ENCODE results near the gene STK32A.

STK32A gene

DNA sequence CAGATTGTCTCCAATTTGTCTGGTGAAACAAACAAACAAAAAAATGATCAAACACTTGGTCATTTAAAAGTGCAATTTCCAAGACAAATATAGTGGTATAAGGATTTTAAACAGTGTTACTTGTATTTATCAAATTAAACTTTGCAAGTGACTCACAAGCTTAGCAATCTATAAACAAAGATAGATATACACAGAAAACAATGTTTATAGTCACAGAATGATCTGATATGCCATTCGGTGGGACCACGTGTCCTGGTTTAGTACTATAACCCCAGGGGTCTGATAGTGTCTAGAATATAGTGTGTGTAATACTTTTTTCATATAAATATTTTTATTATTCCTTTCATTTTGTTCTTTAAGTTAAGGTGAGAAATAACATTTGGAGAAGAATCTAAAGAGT lies 183.8 kb downstream of the STK32A start:
- Histone ChIP-seq H3K9me3 (ENCODE audit: insufficient read depth, low read length) (no peaks in the 10 kb centered on the region), H3K9ac (ENCODE audit: insufficient read length, low read depth) (no peak overlapping the region), H3K27me3 (ENCODE audit: insufficient read depth, insufficient read length) (no peaks in the 10 kb centered on the region), H3K36me3 (ENCODE audit: insufficient read depth, insufficient read length, low read length) (peaks cover 65% of the 10 kb centered on the region), H3K4me1 (ENCODE audit: insufficient read depth, insufficient read length) (no peaks in the 10 kb centered on the region), H3K4me3 (ENCODE audit: insufficient read length, low read depth) (no peak overlapping the region)
- no peak for DNase-seq (ENCODE audit: low read depth, low spot score)
- TF ChIP-seq SUZ12 (IDR thresholded peaks at IDR 0.05; ENCODE audit: extremely low read depth, insufficient read depth, insufficient read length) (no peak), ZNF274 (IDR thresholded peaks at IDR 0.05; ENCODE audit: low read depth, low read length) (no peak), YY1 (IDR thresholded peaks at IDR 0.05; ENCODE audit: insufficient read depth, insufficient read length) (no peak)

DNA sequence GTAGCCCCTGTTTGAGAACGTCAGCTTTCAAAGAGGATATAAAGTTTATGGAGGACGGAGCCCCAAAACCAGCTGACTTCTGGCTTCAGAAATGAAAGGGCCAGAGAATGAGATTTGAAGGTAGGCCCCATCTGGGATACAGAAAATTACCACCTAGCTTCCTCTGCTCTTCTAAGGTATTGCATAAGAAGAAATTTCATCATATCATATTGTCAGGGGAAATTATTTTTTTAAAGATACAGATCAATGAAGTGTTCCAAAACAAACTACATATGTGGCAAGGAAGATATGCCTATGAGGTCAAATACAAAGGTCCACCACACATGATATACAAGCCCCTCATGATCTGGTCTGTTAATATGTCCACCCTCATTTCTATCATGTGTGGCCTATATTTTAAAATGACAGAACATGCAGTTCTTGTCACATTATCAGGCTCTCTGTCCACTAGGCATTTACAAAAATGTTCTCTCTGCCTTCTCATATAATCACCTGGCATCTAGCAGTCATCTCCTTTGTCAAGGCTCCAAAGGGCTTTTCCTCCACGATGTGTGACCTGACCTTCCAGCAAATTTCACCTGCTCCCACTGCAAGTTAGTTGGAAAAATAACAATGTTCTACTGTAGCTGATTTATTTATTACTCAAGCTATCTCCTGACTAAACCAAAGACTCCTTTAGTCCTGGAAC lies 192.0 kb downstream of the STK32A start:
- Histone ChIP-seq H3K27me3 (ENCODE audit: insufficient read depth, insufficient read length) (no peaks in the 10 kb centered on the region), H3K4me1 (ENCODE audit: insufficient read depth, insufficient read length) (no peaks in the 10 kb centered on the region), H3K36me3 (ENCODE audit: insufficient read depth, insufficient read length, low read length) (peaks cover 14% of the 10 kb centered on the region), H3K9ac (ENCODE audit: insufficient read length, low read depth) (no peak overlapping the region), H3K9me3 (ENCODE audit: insufficient read depth, low read length) (no peaks in the 10 kb centered on the region), H3K4me3 (ENCODE audit: insufficient read length, low read depth) (no peak overlapping the region)
- no peak for DNase-seq (ENCODE audit: low read depth, low spot score)
- no peak for TF ChIP-seq SUZ12 (IDR thresholded peaks at IDR 0.05; ENCODE audit: extremely low read depth, insufficient read depth, insufficient read length)
- TF ChIP-seq ZNF274 (IDR thresholded peaks at IDR 0.05; ENCODE audit: low read depth, low read length), result no peak
- TF ChIP-seq YY1 (IDR thresholded peaks at IDR 0.05; ENCODE audit: insufficient read depth, insufficient read length), result no peak

DNA sequence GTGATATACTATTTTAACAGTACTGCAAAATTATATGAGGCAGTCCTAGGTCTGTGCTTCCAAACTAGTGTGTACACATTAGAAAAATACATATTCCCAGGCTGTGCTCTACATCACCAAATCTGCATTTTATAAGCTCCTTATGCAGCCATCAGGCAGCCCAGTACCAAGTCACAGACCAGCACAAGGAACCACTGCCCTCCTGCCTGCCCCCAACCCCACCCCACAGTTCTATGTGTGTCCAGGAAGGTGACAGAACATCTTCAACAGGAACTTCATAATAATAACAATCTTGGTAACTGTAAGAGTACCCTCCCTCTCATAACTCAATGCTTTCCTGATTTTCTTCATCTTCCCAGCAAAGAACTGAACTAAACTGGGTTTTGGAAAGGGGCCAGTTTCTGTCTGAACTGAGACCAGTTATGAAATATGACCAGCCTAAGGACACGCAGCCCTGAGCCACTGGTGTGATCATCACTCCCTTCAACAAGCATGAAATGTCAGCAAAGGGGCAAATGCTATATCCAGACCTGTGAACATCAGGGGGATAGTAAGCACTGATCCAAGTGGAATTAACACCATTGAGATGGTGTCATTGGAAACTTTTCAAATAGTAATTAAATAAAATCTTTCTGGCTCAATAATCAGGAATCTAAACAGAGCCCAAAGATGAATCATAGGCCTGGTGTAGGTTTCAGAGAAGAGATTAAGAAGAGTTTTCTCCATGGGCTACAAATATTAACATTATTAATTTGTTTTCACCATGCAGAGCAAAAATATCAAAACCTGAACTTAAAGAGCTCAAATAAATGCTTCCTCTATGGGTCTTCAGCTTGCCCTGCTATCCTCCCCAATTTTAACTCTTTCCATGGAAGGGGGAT lies 192.9 kb downstream of the STK32A start:
- no peak overlapping the region for H3K9ac ChIP-seq (ENCODE audit: insufficient read length, low read depth)
- H3K27me3 ChIP-seq (ENCODE audit: insufficient read depth, insufficient read length), result no peaks in the 10 kb centered on the region
- H3K4me1 ChIP-seq (ENCODE audit: insufficient read depth, insufficient read length), result no peaks in the 10 kb centered on the region
- H3K9me3 ChIP-seq (ENCODE audit: insufficient read depth, low read length), result no peaks in the 10 kb centered on the region
- no peak for DNase-seq (ENCODE audit: low read depth, low spot score)
- peaks cover 14% of the 10 kb centered on the region for H3K36me3 ChIP-seq (ENCODE audit: insufficient read depth, insufficient read length, low read length)
- H3K4me3 ChIP-seq (ENCODE audit: insufficient read length, low read depth), result no peak overlapping the region
- TF ChIP-seq YY1 (IDR thresholded peaks at IDR 0.05; ENCODE audit: insufficient read depth, insufficient read length) (no peak), SUZ12 (IDR thresholded peaks at IDR 0.05; ENCODE audit: extremely low read depth, insufficient read depth, insufficient read length) (no peak), ZNF274 (IDR thresholded peaks at IDR 0.05; ENCODE audit: low read depth, low read length) (no peak)

DNA sequence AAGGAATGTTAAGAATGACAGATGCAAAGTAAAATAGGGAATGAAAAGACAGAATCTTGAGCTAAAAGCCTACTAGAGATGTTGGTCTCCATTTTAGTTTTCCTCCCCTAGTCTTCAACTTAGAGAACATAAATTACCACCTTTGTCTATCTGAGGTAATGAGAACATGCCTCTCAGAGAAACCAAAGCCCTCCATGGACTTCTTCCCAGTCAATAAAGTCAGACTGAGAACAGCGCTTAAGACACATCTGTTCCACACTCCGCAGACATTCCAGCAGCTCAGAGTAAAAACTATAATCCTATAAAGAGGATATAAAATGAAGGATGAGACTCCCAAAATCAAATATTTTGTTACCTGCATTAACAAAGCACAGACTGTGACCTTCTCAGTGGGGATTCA lies 195.8 kb downstream of the STK32A start:
- Histone ChIP-seq H3K4me1 (ENCODE audit: insufficient read depth, insufficient read length) (no peaks in the 10 kb centered on the region), H3K9ac (ENCODE audit: insufficient read length, low read depth) (no peak overlapping the region), H3K9me3 (ENCODE audit: insufficient read depth, low read length) (no peaks in the 10 kb centered on the region), H3K36me3 (ENCODE audit: insufficient read depth, insufficient read length, low read length) (peaks cover 3% of the 10 kb centered on the region), H3K27me3 (ENCODE audit: insufficient read depth, insufficient read length) (no peaks in the 10 kb centered on the region), H3K4me3 (ENCODE audit: insufficient read length, low read depth) (no peak overlapping the region)
- no peak for DNase-seq (ENCODE audit: low read depth, low spot score)
- no peak for TF ChIP-seq SUZ12 (IDR thresholded peaks at IDR 0.05; ENCODE audit: extremely low read depth, insufficient read depth, insufficient read length)
- TF ChIP-seq ZNF274 (IDR thresholded peaks at IDR 0.05; ENCODE audit: low read depth, low read length), result no peak
- no peak for TF ChIP-seq YY1 (IDR thresholded peaks at IDR 0.05; ENCODE audit: insufficient read depth, insufficient read length)

DNA sequence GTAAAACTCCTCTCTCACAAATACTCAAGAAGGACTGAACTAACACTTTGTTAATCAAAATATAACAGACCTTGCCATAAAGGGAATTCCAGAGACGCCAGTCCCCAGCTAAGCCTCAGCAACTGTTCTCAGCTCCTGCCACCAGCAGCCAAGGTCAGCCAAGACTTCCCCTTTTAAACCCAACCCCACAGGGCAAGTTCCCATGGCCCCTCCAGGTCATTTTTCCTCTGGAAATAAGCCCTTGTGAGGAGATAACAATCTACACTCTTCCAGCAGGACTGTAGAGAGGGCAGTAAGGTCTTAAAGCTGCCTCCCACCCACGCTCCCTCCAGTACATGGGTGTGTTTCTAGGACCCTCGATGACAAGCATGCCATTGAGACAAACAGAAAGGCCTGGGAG lies 196.8 kb downstream of the STK32A start:
- DNase-seq (ENCODE audit: low read depth, low spot score), result no peak
- Histone ChIP-seq H3K27me3 (ENCODE audit: insufficient read depth, insufficient read length) (no peaks in the 10 kb centered on the region), H3K9ac (ENCODE audit: insufficient read length, low read depth) (no peak overlapping the region), H3K9me3 (ENCODE audit: insufficient read depth, low read length) (no peaks in the 10 kb centered on the region), H3K4me3 (ENCODE audit: insufficient read length, low read depth) (no peak overlapping the region), H3K4me1 (ENCODE audit: insufficient read depth, insufficient read length) (no peaks in the 10 kb centered on the region), H3K36me3 (ENCODE audit: insufficient read depth, insufficient read length, low read length) (peaks cover 3% of the 10 kb centered on the region)
- TF ChIP-seq ZNF274 (IDR thresholded peaks at IDR 0.05; ENCODE audit: low read depth, low read length), result no peak
- no peak for TF ChIP-seq SUZ12 (IDR thresholded peaks at IDR 0.05; ENCODE audit: extremely low read depth, insufficient read depth, insufficient read length)
- TF ChIP-seq YY1 (IDR thresholded peaks at IDR 0.05; ENCODE audit: insufficient read depth, insufficient read length), result no peak

DNA sequence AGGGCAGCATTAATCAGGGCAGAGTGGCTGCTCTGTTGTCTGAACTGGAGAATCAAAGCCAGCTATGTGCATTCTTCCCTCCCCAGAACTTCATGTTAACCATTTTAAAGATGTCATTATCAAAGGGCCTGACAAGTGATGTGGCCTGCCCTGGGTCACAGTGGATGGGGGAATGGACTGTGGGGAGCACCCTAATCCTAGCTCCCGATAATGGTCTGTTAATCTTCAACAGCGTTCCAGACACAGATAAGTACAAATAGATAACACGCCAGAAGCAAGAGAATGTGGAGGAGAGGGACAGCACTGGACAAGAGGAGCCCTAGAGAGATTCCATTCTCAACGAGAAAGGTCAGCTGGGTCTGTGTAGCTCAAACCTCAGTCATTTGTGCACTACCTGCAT lies 197.5 kb downstream of the STK32A start:
- no peak overlapping the region for H3K9ac ChIP-seq (ENCODE audit: insufficient read length, low read depth)
- H3K4me3 ChIP-seq (ENCODE audit: insufficient read length, low read depth), result no peak overlapping the region
- H3K36me3 ChIP-seq (ENCODE audit: insufficient read depth, insufficient read length, low read length), result peaks cover 3% of the 10 kb centered on the region
- DNase-seq (ENCODE audit: low read depth, low spot score), result no peak
- H3K9me3 ChIP-seq (ENCODE audit: insufficient read depth, low read length), result no peaks in the 10 kb centered on the region
- H3K4me1 ChIP-seq (ENCODE audit: insufficient read depth, insufficient read length), result no peaks in the 10 kb centered on the region
- no peaks in the 10 kb centered on the region for H3K27me3 ChIP-seq (ENCODE audit: insufficient read depth, insufficient read length)
- TF ChIP-seq YY1 (IDR thresholded peaks at IDR 0.05; ENCODE audit: insufficient read depth, insufficient read length) (no peak), ZNF274 (IDR thresholded peaks at IDR 0.05; ENCODE audit: low read depth, low read length) (no peak)

DNA sequence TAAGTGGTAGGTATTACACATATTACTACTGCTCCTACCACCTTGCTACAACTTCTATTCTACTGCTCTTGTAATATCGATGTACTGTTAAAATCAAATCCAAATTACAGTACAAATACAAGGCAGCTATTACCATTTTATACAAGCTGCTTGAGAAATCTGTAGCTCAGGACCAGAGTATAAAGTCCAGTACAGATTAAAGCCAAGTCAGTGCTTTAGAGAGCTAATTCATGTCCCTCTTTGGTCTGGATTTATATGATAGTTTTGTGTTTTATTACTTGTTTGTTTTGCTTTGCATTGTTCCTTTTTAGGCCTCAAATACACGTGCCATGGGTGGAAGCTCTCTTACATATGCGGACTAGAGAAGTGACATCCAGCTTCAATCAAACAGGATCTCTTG lies 199.2 kb downstream of the STK32A start:
- H3K9me3 ChIP-seq (ENCODE audit: insufficient read depth, low read length), result no peaks in the 10 kb centered on the region
- H3K4me3 ChIP-seq (ENCODE audit: insufficient read length, low read depth), result no peak overlapping the region
- H3K36me3 ChIP-seq (ENCODE audit: insufficient read depth, insufficient read length, low read length), result peaks cover 2% of the 10 kb centered on the region
- DNase-seq (ENCODE audit: low read depth, low spot score), result no peak
- H3K27me3 ChIP-seq (ENCODE audit: insufficient read depth, insufficient read length), result no peaks in the 10 kb centered on the region
- no peak overlapping the region for H3K9ac ChIP-seq (ENCODE audit: insufficient read length, low read depth)
- no peaks in the 10 kb centered on the region for H3K4me1 ChIP-seq (ENCODE audit: insufficient read depth, insufficient read length)
- TF ChIP-seq YY1 (IDR thresholded peaks at IDR 0.05; ENCODE audit: insufficient read depth, insufficient read length) (no peak), ZNF274 (IDR thresholded peaks at IDR 0.05; ENCODE audit: low read depth, low read length) (no peak), SUZ12 (IDR thresholded peaks at IDR 0.05; ENCODE audit: extremely low read depth, insufficient read depth, insufficient read length) (no peak)
